NCI-H1092 (cell line): ENCODE measurements around the gene MEIOSIN.
"Not testable (repeated sequence)": the region's sequence is repeated elsewhere in the genome, so short reads cannot be mapped to it uniquely, and the experiment has no call there.

Experiments used
- DNase-seq: peaks from one replicate; lab custom pipeline; 2025; lab: John Stamatoyannopoulos, UW

MEIOSIN gene

DNA sequence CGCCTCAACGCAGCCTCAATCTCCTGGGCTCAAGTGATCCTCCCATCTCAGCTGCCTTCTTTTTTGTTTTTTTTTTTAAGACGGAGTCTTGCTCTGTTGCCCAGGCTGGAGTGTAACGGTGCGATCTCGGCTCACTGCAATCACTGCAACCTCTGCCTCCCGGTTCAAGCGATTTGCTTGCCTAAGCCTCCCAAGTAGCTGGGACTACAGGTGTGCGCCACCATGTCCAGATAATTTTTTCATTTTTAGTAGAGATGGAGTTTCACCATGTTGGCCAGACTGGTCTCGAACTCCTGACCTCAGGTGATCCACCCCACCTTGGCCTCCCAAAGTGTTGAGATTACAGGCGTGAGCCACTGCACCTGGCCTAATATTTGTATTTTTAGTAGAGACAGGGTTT, 13.2 kb upstream of the MEIOSIN start:
- not testable (repeated sequence) for DNase-seq

- not testable (repeated sequence) for DNase-seq
These were observed 4.6 kb upstream of the MEIOSIN start for GRCh38 chr19:45728683-45729082.

DNA sequence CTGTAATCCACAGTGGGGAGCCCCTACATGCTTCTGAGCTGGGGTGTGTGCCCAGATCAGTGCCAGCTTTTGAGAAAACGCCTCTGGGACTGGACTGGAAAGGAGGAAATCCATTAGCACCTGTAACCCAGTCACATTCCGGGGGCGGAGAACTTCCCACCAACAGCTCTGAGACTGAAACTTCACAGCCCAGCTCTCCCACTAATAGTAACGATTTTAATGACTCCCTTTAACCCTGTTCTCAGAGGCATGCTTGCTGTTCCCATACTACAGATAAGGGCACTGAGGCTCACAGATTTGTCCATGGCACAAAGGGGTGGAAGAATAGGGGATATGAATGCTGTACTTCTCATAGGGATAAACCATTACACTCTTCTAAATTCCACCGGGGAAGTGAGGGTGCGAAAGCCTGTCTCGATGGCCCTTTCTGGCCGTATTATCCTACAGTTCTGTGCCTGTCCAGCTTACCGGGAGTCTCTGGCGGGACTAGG, 3.4 kb upstream of the MEIOSIN start:
- no peak for DNase-seq

DNA sequence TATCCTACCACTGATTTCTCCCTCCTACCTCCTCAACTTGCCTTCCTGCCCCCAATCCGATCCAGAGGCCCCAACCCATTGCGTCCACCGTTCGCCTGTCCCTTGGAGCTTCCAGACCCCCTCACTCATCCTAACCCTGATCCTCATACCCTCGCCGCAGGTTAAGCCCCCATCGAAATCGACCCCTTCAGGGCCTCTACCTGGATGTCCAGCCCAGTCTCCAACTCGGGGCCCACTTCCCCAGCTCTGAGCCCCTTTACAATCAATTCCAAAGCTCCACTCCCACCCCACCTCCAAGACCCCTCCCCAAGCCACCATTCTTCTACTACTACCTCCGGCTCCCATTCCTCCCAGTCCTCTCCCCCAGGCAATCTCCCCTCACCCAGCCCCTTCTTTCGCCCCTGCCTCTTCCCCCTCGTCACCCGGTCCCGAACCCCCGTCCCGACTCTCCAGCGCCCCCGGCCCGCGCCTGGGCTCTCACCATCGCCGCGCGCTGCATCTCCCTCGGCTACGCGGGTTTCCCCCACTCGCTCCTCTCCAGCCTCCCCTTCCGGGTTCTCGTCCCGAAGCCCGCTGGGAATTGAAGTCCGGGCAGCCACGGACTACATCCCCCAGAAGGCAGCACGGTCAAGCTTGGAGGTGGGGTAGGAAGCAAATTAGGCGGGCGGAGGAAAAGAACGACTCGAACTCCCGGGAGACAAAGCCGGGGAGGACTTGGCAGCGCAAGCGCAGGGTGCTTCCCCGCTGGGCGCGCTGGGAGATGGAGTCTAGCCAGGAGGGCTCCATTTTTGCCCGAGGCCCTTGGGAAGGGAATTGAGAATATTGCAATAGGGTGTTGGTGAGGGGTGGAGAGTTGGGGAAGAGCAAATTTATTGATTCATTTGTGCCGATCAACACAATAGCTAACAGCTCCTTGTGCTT, 2.6 kb upstream of the MEIOSIN start, which contains the start of gene FBXO46:
TSS of gene FBXO46 (minus strand) at position 529 of the 921 bp plus-strand sequence. CDS start 17,401 bp downstream, outside the sequence.
- DNase-seq = peak; percentile 97

- no peak for DNase-seq
These were observed 6.5 kb downstream of the MEIOSIN start for GRCh38 chr19:45739498-45740439.

DNA sequence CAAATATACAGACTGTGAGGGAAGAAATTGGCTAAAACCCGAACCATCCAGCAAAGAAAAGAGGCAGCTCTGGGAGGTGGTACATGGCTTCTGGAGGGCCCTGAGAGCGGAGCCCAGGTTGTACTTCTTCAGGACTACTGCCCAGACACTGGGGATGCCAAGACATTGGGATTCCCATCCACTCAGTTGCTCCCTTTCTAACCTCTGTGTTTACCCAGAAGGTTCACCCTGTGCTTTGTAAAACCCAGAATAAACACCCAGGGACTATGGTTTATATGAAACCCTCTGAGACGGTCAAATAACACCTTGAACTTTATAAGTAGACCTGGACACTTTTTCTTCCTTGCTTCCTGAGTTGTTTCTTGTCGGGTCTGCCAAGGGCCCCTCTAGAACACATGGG, 9.7 kb downstream of the MEIOSIN start:
- DNase-seq = no peak

- no peak for DNase-seq
These were observed 12.4 kb downstream of the MEIOSIN start for GRCh38 chr19:45745606-45746005.

- DNase-seq = no peak
These were observed 13.6 kb downstream of the MEIOSIN start for GRCh38 chr19:45746866-45747265.

DNA sequence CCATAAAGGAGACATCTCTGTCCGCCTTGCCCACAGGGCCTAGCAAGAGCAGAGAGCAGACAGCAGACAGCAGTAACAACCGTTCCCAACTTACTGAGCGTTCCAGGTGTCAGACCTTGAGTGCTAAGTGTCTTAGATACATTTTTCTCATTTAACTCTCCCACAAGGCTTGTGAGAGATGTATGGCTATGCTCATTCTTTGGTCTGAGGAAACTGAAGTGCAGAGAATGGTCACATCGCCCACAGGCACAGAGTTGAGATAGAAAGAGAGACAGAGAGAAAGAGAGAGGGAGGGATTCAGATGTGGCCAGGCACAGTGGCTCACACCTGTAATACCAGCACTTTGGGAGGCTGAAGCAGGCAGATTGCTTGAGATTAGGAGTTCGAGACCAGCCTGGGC, 14.3 kb downstream of the MEIOSIN start:
- DNase-seq = no peak

- not testable (repeated sequence) for DNase-seq
These were observed 18.2 kb downstream of the MEIOSIN start for GRCh38 chr19:45751483-45751882.

DNA sequence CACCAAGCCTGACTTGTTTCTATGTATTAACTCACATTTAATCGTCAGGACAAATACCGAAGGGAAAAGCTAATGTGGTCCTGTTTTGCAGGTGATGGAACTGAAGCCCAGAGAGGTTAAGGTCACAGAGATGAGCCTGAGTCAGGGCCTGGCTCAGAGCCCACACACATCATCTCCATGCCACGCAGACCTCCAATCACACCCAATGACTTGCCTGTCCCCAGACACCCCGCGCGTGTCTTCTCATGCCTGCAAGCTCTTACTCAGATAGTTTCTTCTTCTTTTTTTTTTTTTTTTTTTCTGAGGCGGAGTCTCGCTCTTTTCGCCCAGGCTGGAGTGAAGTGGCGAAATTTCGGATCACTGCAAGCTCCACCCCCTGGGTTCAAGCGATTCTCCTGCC, 19.4 kb downstream of the MEIOSIN start:
- no peak for DNase-seq

DNA sequence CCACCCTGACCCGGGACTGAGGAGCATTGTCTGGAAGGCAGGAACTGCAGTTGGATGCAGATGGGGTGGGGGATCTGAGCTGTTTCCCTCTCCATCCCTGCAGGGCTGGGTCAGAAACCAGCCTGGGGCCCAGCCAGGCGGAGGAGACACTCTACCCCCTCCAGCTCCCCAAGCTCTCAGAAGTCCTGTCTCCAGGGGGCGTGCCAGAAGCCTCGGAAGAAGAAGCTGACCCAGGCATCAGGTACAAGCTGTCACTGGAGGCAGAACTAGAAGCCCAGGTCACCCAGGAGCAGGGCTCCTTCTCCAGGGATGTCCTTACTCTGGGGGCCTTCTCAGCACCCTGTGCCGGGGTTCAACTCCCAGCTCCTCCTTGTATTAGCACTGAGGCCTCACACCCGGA, 20.3 kb downstream of the MEIOSIN start:
- no peak for DNase-seq

DNA sequence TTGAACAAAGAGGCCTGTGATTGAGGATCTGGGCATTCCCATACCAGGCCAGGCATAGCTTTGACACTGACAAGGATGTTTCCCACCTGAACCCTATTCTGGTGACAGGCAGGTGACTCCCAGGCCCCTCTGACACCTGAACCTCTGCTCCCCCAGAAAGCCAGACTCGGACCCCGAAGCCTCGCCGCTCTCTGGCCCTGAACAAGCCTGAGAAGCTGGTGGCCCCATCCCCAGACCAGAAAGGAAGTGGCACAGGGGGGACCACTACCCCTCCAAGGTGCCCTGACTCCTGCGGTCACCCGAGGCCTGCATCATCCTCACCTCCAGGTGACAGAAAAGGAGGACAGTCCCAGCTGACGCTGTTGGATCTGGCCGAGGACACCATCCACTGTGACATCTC, 21.1 kb downstream of the MEIOSIN start:
- no peak for DNase-seq

GRCh38 chr19:45757695-45758094, 24.5 kb downstream of the MEIOSIN start:
- no peak for DNase-seq

DNA sequence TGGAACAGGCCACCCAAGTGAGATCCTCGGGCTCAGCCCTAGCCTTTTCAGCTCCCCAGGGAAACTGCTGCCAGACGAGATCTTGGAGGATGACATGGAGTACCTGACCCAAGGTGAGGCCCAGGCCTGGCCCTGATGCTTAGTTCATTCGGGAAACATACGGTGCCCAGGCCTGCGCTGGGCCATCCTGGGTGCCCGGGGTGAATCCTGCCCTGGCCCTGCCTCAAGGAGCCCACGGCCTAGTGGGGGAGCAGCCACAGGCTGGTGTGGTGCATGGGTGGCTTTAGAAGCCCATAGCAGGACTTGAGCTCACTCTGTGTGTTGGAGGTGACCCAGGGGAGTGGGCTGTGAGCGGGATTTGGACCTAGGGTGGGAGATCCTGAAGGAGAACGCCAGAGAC, 25.7 kb downstream of the MEIOSIN start:
- DNase-seq = no peak

GRCh38 chr19:45761714-45762113, 28.5 kb downstream of the MEIOSIN start:
- no peak for DNase-seq

DNA sequence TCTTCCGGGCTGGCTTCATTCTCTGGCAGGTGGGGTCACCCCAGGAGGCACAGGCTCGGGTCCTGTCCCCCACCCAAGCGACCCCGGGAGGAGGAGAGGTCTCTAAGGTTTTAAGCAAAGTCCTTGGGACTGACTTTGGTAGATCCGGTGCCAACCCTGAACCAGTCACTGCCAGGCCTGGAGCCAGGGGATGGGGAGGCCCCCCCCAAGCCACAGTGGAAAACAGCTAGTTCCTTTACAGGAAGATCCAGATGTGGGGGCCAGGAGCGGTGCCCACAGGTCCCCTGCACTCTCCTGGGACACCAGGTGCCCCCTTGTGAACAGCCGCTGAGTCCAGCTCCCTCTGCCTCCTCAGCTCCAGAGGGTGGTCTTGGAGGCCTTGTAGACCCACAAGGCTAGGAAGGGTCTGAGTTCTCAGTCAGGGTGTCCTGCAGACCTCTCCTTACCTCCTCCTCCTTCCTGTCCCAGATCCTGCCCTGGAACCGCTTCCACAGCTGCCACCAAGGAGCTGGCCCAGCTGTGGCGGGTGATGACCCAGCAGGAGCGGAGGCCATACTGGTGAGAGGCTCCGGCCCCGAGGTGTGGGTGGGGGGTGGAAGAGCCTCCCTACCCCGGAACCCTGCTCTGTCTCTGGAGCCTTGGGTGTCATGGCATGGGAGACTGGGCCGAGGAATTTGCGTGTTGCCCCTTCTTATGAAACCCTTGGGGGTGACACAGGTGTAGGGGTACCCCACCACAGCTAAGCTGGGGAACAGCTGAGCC, 29.8 kb downstream of the MEIOSIN start:
- DNase-seq = no peak

DNA sequence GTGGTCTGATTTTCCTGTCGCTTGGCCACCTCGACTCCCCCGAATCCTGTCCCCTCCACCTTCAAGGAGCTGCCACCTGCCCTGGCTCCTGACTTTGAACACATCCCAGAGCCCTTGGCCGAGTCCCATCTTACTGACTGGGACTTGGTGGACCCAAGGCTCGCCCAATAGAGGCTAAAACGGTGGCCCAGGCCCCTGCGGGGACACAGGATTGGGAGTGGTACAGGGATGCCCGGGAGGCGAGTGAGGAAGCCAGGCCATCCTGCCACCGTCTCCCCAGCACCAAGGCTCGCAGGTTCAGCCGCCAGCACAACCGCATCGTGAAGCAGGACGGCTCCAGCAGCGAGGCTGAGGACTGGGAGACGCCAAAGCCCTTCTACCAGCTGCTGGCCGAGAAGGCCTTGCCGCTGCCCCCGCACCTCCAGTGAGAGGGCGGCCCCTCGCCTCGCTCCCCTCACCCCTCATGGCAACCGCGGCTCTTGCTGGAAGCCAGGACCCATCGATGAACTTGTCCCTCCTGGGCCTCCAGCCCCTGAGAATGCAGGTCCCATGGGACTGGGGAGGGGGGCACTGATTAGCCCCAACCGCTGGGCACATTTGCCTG, 30.6 kb downstream of the MEIOSIN start:
- no peak for DNase-seq

DNA sequence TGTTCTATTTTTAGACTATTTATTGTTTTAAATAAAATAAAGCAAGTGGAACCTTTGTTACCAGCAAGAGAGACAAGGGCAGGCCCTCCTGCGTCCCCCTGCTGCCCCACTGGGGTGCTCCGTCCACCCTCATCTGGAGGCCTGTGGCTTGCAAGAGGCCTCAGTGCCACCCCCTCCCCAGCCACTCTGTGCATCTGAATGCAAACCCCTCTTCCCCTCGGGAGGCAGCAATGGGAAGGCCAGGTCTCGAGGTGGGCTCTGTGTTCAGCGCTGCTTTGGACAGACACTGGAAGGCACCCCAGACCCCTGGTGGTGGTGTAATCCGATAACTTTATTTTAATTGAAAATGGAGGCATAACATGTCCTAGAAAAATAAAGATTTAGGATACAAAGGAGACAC, 31.2 kb downstream of the MEIOSIN start:
- no peak for DNase-seq

DNA sequence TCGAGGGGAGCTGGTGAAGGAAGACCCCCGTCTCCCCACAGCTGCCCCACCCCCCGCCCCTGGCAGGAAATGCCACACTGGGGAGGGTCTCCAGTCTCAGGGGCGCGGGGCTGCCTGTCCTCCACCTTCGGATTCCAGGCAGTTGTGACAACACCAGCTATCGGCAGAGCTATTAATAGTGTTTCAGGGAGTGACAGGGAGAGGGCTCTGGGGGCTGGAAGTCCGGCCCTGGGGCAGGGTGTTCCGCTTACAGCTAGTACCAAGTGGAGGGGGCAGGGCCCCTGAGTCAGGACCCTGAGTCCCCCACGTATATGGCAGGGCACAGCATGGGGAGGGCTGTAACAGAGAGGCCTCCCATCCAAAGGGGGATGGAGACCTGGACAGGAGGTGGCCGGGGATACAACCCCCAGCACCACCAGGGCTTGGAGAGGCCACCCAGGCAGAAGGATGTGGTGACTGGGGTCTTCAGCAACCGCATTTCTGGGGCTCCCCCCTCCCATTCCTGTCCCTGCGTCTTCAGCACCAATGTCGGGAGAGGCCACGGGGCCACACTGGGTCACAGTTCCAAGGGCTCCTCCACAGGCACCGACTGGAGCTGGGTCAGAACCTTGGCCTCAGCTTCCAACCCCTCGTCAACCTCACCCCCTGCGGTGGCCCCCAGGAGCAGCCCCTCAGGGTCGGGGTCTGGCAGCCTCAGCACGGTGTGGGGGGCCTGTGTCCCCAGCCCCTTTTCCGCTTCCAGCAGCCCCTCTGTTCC, 31.9 kb downstream of the MEIOSIN start:
- no peak for DNase-seq
